ENCODE measurements around the gene PRRT1B. TPM values are rescaled to one million over a fixed set of nuclear protein-coding genes. Genes with fewer than 3 reads are reported as not detected.

Gene PRRT1B
- total RNA-seq, 6 experiments from 2014 or later = 0.25 to 7.3 (median 2.4) TPM

DNA sequence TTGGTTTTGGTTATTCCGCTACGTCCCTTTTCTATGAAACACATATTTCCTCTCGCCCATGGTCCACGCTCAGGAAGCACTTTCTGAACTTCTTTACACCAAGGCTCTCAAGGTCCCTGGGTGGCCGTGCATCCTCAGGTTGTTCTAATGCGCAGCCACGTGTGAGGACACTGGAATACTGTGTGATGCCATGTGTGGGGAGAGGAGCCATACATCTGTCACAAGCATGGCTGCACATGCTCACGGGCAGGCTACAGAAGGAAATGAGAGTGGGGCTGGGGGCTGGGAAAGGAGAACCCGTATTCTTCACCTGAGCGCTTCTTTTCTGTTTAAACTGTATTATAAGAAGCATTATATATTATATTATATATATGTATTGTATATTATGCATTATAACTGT lies 36.7 kb downstream of the PRRT1B start:
- DNase-seq = no peak
- H3K36me3 ChIP-seq = peaks cover 0 to 41% (median 6%) of the 10 kb centered on the region in 4 donors
- no peak for TF ChIP-seq CTCF (IDR thresholded peaks at IDR 0.05)
- TF ChIP-seq POLR2A (IDR thresholded peaks at IDR 0.05) = no peak

DNA sequence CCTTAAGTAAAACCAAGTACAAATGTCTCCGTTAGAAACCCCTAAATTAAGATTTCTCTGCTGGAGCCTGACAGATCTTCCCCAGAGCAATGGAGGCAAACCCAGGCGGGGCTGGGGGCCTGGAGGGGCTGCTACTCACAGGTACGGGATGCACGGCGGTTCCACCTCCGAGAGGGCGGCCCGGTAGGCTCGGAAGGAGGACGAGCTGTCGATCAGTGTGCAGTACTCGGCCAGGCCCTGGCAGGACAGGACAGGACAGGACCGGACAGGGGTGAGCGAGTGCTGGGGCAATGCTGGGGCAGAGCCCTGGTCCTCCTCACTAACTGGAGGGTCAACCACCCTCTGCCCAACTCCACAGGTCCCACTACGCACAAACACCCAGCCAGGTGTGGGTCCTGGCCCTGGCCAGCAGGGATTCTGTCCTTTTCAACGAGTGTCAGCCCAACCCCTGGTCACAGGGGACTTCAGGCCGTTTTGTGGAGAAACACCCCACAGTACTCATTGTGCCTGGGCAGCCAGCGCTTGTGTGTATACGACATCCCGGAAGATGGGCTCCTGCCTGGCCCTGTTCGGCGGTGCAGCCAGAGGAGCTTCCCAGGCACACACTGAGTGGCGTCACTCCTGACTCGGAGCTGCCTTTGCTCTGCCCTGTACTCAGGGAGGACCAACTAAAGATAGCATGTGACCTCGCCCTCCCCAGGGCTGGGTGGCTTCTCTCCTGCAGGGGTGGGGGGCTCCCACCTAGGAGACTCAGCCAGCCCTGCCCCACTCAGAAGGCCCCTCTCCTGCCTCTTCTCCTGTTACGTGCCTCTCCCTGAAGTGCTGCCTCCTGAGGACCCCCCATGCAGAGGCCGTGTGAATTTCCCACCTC lies 37.4 kb downstream of the PRRT1B start:
- no peaks in the 10 kb centered on the region for H3K27me3 ChIP-seq
- DNase-seq = peak in 1 of 3 donors; percentile 46
- peaks cover 0 to 41% (median 8%) of the 10 kb centered on the region in 4 donors for H3K36me3 ChIP-seq
- H3K9me3 ChIP-seq = no peaks in the 10 kb centered on the region
- no peak for ATAC-seq
- intact Hi-C loops (cut with DNase I) = no loop called here
- no peak for TF ChIP-seq POLR2A (IDR thresholded peaks at IDR 0.05)
- no peak for TF ChIP-seq CTCF (IDR thresholded peaks at IDR 0.05)
- H3K27ac ChIP-seq = no peak overlapping the region
- H3K4me3 ChIP-seq = no peak overlapping the region
- H3K4me1 ChIP-seq = peaks cover 0 to 18% (median 8%) of the 10 kb centered on the region in 4 donors
- WGBS (ENCODE audit: insufficient coverage, low coverage, low lambda C conversion rate, missing lambda C conversion rate) = 95% methylated on average over 4 of the region's 27 CpGs

More for the DNA sequence above, 36.7 kb downstream of the PRRT1B start:
- H3K27ac ChIP-seq = no peak overlapping the region
- H3K4me3 ChIP-seq = no peak overlapping the region
- peaks cover 0 to 18% (median 8%) of the 10 kb centered on the region in 4 donors for H3K4me1 ChIP-seq
- H3K27me3 ChIP-seq = no peaks in the 10 kb centered on the region
- H3K9me3 ChIP-seq = no peaks in the 10 kb centered on the region
- ATAC-seq = no peak
- intact Hi-C loops (cut with DNase I) = no loop called here
- WGBS (ENCODE audit: insufficient coverage, low coverage, low lambda C conversion rate, missing lambda C conversion rate) = 85% methylated on average over 8 of the region's 10 CpGs

GRCh38 chr9:131583337-131583645 lies 38.0 kb downstream of the PRRT1B start:
- WGBS (ENCODE audit: insufficient coverage, low coverage, low lambda C conversion rate, missing lambda C conversion rate) = 40% methylated on average over 2 of the region's 5 CpGs
- H3K27ac ChIP-seq = no peak overlapping the region
- intact Hi-C loops (cut with DNase I) = no loop called here
- DNase-seq = peak in 1 of 3 donors; percentile 41
- H3K27me3 ChIP-seq = no peaks in the 10 kb centered on the region
- H3K4me3 ChIP-seq = no peak overlapping the region
- no peak for ATAC-seq
- no peaks in the 10 kb centered on the region for H3K9me3 ChIP-seq
- no peak for TF ChIP-seq POLR2A (IDR thresholded peaks at IDR 0.05)
- no peak for TF ChIP-seq CTCF (IDR thresholded peaks at IDR 0.05)
- peaks cover 0 to 18% (median 8%) of the 10 kb centered on the region in 4 donors for H3K4me1 ChIP-seq
- H3K36me3 ChIP-seq = peaks cover 0 to 45% (median 11%) of the 10 kb centered on the region in 4 donors

DNA sequence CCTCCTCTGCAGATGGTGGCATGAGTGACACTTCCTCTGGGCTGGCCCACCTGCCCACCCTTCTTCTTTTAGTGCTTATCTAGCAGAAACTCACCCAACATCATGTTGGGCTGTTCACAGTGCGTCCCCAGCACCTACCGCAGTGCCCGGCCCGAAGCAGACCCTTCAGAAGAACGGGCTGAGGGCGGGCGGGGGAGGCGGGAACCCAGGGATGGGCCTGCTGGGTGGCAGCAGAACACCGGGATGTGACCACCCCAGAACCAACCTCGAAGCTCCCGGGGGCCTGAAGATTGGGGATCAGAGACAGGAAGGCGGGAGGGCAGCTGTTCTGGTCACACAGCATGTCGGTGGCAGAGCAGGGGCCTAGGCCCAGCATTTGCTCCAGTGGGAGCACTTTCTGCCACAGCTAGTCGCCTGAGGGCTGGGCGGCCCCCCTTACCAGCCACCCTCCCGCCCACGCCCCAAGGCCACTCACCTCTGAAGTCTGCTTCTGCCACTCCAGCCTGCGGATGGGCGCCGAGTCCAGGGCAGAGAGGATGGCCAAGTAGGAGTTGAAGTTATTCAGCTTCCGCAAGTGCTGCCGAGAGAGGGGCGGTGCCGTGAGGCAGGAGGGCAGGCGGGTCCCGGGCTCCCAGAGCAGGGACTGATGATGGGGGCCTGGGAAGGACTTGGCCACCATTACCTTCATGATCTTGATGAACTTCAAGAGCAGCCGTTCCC lies 38.7 kb downstream of the PRRT1B start:
- DNase-seq (peak in 2 of 3 donors; percentile 40 to 42), ATAC-seq (no peak)
- H3K36me3 ChIP-seq = peaks cover 0 to 52% (median 11%) of the 10 kb centered on the region in 4 donors
- intact Hi-C loops (cut with DNase I) = no loop called here
- 86% methylated on average over 5 of the region's 27 CpGs for WGBS (ENCODE audit: insufficient coverage, low coverage, low lambda C conversion rate, missing lambda C conversion rate)
- H3K4me1 ChIP-seq = peaks cover 0 to 15% (median 6%) of the 10 kb centered on the region in 4 donors
- no peaks in the 10 kb centered on the region for H3K27me3 ChIP-seq
- TF ChIP-seq POLR2A (IDR thresholded peaks at IDR 0.05) (no peak), CTCF (IDR thresholded peaks at IDR 0.05) (no peak)
- no peak overlapping the region for H3K27ac ChIP-seq
- H3K9me3 ChIP-seq = no peaks in the 10 kb centered on the region
- no peak overlapping the region for H3K4me3 ChIP-seq

All from right lobe of liver (tissue), 6 donors.